Activated CD4-positive, CD25-positive, alpha-beta regulatory T cell (primary cell): ENCODE results near the gene PCDHGB6.
"Not testable (repeated sequence)": the region's sequence is repeated elsewhere in the genome, so short reads cannot be mapped to it uniquely, and the experiment has no call there.

Source experiments
- DNase-seq, 4 experiments: peaks; one replicate each; lab custom pipeline; 2025; lab: John Stamatoyannopoulos, UW

Gene PCDHGB6

DNA sequence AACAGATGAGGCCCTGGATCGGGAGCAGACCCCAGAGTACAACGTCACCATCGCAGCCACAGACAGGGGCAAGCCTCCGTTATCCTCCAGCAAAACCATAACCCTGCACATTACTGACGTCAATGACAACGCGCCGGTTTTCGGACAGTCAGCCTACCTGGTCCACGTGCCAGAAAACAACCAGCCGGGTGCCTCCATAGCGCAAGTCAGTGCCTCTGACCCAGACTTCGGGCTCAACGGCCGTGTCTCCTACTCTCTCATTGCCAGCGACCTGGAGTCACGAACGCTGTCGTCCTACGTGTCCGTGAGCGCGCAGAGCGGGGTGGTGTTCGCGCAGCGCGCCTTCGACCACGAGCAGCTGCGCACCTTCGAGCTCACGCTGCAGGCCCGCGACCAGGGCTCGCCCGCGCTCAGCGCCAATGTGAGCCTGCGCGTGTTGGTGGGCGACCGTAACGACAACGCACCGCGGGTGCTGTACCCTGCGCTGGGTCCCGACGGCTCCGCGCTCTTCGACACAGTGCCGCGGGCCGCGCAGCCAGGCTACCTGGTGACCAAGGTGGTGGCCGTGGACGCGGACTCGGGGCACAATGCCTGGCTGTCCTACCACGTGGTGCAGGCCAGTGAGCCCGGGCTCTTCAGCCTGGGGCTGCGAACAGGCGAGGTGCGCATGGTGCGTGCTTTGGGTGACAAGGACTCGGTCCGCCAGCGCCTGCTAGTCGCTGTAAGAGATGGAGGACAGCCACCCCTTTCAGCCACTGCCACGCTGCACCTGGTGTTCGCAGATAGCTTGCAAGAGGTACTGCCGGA is 11.5 kb downstream of the PCDHGB6 start:
- DNase-seq: no peak

DNA sequence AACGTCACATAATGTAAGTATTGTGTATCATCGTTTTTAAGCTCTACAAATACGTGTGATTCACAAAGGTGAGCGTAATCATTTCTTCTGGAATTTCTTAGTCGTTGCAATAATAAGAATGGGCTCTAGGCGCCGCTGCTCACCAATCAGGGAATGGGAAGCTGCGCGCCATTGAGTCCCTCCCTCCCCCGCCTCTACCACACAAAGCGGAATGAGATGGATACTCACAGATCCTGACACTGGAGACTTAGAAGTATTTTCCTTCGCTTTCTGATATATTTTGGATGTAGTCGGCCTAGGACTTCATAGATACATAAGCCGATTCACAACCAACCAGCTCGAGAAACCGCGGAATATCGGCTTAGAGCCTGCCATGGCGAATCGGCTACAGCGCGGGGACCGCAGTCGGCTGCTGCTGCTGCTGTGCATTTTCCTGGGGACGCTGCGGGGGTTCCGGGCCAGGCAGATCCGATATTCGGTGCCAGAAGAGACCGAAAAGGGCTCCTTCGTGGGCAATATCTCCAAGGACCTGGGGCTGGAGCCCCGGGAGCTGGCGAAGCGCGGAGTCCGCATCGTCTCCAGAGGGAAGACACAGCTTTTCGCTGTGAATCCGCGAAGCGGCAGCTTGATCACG is 13.2 kb downstream of the PCDHGB6 start, which contains the start of gene PCDHGA11:
PCDHGA11 (plus strand) TSS at position 197 of the 634 bp plus-strand sequence; CDS start at position 374, 177 bp downstream.
- no peak for DNase-seq

DNA sequence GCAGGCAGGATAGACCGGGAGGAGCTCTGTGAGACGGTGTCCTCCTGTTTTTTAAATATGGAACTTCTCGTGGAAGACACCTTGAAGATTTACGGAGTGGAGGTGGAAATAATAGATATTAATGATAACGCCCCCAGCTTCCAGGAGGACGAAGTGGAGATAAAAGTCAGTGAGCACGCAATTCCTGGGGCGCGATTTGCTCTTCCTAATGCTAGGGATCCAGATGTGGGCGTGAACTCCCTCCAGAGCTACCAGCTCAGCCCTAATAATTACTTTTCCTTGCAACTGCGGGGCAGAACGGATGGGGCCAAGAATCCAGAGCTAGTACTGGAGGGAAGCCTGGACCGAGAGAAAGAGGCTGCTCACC is 13.7 kb downstream of the PCDHGB6 start:
- DNase-seq: no peak

DNA sequence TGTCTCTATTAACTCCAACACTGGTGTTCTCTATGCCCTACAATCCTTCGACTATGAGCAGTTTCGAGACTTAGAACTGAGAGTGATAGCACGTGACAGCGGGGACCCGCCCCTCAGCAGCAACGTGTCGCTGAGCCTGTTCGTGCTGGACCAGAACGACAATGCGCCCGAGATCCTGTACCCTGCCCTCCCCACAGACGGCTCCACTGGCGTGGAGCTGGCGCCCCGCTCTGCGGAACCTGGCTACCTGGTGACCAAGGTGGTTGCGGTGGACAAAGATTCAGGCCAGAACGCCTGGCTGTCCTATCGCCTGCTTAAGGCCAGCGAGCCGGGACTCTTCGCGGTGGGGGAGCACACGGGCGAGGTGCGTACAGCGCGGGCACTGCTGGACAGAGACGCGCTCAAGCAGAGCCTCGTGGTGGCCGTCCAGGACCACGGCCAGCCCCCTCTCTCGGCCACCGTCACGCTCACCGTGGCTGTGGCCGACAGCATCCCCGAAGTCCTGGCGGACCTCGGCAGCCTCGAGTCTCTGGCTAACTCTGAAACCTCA is 15.0 kb downstream of the PCDHGB6 start:
- no peak for DNase-seq

DNA sequence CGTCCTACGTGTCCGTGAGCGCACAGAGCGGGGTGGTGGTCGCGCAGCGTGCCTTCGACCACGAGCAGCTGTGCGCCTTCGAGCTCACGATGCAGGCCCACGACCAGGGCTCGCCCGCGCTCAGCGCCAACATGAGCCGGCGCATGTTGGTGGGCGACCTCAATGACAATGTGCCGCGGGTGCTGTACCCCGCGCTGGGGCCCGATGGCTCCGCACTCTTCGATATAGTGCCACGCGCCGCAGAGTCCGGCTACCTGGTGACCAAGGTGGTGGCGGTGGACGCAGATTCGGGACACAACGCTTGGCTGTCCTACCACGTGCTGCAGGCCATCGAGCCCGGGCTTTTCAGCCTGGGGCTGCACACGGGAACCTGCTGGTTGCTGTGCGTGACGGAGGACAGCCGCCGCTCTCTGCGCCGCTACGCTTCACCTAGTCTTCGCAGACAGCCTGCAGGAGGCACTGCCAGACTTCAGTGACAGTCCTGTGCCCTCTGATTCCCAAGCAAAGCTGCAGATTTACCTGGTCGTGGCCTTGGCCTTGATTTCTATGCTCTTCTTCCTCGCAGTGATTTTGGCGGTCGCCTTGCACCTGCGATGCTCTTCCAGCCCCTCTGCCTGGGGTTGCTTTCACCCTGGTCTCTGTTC is 20.1 kb downstream of the PCDHGB6 start:
- DNase-seq: no peak

DNA sequence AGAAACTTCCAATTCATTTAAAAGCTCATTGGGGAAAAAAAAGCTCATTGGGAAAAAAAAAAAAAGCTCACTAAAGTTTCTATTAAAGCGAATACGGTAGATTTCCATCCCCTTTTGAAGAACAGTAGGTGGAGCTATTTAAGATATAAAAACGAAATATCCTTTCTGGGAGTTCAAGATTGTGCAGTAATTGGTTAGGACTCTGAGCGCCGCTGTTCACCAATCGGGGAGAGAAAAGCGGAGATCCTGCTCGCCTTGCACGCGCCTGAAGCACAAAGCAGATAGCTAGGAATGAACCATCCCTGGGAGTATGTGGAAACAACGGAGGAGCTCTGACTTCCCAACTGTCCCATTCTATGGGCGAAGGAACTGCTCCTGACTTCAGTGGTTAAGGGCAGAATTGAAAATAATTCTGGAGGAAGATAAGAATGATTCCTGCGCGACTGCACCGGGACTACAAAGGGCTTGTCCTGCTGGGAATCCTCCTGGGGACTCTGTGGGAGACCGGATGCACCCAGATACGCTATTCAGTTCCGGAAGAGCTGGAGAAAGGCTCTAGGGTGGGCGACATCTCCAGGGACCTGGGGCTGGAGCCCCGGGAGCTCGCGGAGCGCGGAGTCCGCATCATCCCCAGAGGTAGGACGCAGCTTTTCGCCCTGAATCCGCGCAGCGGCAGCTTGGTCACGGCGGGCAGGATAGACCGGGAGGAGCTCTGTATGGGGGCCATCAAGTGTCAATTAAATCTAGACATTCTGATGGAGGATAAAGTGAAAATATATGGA is 22.7 kb downstream of the PCDHGB6 start, which contains the start of gene PCDHGA12:
PCDHGA12 (plus strand) TSS at position 176 of the 782 bp plus-strand sequence; CDS start at position 429, 253 bp downstream.
- DNase-seq: no peak

DNA sequence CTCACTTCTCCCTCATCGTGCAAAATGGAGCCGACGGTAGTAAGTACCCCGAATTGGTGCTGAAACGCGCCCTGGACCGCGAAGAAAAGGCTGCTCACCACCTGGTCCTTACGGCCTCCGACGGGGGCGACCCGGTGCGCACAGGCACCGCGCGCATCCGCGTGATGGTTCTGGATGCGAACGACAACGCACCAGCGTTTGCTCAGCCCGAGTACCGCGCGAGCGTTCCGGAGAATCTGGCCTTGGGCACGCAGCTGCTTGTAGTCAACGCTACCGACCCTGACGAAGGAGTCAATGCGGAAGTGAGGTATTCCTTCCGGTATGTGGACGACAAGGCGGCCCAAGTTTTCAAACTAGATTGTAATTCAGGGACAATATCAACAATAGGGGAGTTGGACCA is 23.5 kb downstream of the PCDHGB6 start:
- no peak for DNase-seq

DNA sequence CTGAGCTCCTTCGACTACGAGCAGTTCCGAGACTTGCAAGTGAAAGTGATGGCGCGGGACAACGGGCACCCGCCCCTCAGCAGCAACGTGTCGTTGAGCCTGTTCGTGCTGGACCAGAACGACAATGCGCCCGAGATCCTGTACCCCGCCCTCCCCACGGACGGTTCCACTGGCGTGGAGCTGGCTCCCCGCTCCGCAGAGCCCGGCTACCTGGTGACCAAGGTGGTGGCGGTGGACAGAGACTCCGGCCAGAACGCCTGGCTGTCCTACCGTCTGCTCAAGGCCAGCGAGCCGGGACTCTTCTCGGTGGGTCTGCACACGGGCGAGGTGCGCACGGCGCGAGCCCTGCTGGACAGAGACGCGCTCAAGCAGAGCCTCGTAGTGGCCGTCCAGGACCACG is 24.5 kb downstream of the PCDHGB6 start:
- DNase-seq: not testable (repeated sequence)

DNA sequence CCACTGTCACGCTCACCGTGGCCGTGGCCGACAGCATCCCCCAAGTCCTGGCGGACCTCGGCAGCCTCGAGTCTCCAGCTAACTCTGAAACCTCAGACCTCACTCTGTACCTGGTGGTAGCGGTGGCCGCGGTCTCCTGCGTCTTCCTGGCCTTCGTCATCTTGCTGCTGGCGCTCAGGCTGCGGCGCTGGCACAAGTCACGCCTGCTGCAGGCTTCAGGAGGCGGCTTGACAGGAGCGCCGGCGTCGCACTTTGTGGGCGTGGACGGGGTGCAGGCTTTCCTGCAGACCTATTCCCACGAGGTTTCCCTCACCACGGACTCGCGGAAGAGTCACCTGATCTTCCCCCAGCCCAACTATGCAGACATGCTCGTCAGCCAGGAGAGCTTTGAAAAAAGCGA is 24.9 kb downstream of the PCDHGB6 start:
- not testable (repeated sequence) for DNase-seq

DNA sequence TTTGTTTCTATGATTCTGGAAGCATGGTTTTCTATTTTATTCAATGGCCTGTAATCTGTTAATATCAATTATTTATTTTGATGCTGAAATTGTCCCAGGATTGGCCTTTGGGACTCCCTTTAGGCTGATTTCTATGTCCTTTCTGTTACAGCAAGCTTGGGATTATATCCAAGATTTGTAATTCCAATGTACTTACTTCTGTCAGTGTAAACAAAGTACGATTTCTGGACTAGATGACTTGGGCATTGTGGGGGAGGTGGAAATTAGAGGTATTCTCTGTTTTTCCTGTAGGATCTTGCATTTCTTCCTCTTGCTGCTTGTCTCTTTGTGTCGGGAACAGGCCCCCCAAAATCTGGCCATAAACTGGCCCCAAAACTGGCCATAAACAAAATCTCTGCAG is 26.2 kb downstream of the PCDHGB6 start:
- DNase-seq: no peak

DNA sequence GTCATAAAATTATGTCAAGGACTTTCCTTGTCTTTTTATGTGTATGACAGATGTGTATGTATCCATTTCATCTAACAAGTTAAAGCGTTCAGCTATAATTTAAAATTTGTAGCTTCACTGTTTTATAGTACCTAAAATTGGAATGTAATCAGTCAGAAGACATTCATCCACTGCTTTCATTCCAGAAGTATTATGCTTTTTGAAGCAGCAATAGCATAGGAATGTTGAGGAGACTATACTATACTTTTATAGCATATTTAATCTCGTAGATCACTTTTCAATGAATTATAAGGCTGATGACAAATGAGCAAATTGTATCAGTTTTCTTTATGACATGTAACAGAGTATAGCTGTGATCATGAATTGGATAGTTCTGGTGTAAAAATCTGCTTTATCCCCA is 29.4 kb downstream of the PCDHGB6 start:
- DNase-seq: no peak

DNA sequence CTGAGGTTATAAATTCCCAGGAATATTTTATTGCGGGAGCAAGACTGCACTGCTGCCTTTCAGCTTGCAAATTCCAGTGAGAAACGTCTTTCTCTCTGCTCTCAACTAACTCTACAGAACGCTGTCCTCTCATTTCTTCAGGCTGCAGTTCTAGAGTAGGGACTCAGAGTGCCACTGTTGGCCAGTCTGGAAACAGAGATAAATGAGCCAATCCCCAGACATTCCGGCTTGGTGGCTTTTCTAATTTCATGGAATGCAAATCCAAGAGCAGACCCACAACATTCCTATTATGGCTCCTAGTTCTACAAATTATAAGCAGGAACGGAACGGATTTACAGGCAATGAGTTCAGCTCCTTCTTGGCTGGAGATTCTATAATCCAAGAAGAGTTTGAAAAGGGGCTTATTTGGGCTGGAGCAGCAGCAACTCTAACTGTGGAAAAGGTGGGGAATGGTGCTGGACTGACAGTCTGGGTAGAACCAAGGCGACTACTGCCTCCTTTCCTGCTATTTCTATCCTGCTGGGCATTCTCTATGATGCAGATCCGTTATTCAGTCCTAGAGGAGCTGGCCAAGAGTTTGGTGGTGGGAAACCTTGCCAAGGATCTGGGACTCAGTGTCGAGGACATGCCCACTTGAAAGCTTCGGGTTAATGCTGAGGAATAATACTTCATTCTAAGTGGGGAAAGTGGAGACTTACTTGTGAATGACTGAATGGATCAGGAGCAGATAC is 31.8 kb downstream of the PCDHGB6 start:
- no peak for DNase-seq

DNA sequence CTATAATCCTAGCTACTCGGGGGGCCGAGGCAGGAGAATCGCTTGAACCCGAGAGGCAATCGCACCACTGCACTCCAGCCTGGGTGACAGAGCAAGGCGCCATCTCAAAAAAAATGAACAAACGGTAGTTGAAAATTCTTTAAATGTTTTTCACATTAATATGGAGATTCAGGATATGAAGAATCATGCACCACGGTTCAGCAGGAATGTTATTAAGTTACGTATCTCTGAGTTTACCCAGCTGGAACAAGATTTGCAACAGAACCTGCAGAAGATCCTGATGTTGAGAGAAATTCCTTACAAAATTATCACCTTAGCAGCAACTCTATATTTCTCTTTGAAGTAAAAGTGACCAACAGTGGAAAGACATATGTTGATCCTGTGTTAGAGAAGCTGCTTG is 32.5 kb downstream of the PCDHGB6 start:
- no peak for DNase-seq

DNA sequence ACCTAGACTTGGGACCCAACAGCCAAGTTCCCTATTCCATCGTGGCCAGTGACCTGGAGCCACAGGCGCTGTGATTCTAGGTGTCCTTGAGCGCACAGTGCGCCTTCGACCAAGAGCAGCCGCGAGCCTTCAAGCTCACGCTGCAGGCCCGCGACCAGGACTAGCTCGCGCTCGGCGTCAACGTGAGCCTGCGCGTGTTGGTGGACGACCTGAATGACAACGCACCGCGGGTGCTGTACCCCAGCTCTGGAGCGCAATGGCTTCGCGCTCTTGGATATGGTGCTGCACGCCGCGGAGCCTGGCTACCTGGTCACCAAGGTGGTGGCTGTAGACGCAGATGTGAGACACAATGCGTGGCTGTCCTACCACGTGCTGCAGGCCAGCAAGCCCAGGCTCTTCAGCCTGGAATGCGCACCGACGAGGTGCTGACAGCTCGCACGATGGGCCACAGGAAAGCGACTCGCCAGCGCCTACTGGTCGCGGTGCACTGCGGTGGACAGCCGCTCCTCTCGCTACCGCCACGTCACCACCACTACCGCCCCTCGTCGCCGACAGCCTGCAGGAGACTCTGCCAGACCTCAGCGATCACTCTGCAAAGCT is 33.9 kb downstream of the PCDHGB6 start:
- DNase-seq: no peak
